Measurements from ENCODE around the gene UPF1. TPM values are rescaled to one million over a fixed set of nuclear protein-coding genes. Genes with fewer than 3 reads are reported as not detected.

The UPF1 gene
- total RNA-seq, 1 experiment from 2014 or later, result 57.1 TPM

GRCh38 chr19:18848878-18849661 is 17.3 kb downstream of the UPF1 start:
- Mint-ChIP-seq H3K27ac (ENCODE audit: unreplicated experiment) (no peak overlapping the region), H3K36me3 (ENCODE audit: insufficient read depth, unreplicated experiment) (peaks cover 32% of the 10 kb centered on the region), H3K27me3 (ENCODE audit: unreplicated experiment) (no peaks in the 10 kb centered on the region), H3K9me3 (ENCODE audit: low read depth, unreplicated experiment) (no peaks in the 10 kb centered on the region), H3K4me1 (ENCODE audit: low read depth, unreplicated experiment) (no peaks in the 10 kb centered on the region), H3K4me3 (ENCODE audit: low read depth, unreplicated experiment) (no peak overlapping the region)
- CTCF ChIA-PET, result no interaction called here
- BruUV-seq (replicated peaks), result no TSS peak
- intact Hi-C loops (cut with micrococcal nuclease; ENCODE audit: unreplicated experiment), result no loop called here
- TF ChIP-seq CTCF (IDR thresholded peaks at IDR 0.05; ENCODE audit: unreplicated experiment), result no peak
- no peak for DNase-seq

GRCh38 chr19:18849838-18850400 is 18.2 kb downstream of the UPF1 start:
- intact Hi-C loops (cut with micrococcal nuclease; ENCODE audit: unreplicated experiment), result no loop called here
- TF ChIP-seq CTCF (IDR thresholded peaks at IDR 0.05; ENCODE audit: unreplicated experiment), result no peak
- Mint-ChIP-seq H3K4me3 (ENCODE audit: low read depth, unreplicated experiment) (no peak overlapping the region), H3K27ac (ENCODE audit: unreplicated experiment) (no peak overlapping the region), H3K36me3 (ENCODE audit: insufficient read depth, unreplicated experiment) (peaks cover 32% of the 10 kb centered on the region), H3K27me3 (ENCODE audit: unreplicated experiment) (no peaks in the 10 kb centered on the region), H3K9me3 (ENCODE audit: low read depth, unreplicated experiment) (no peaks in the 10 kb centered on the region), H3K4me1 (ENCODE audit: low read depth, unreplicated experiment) (no peaks in the 10 kb centered on the region)
- CTCF ChIA-PET, result interaction anchor here (0.5 to 0.6 kb wide), 2 partner anchors 14 to 25 kb away, joined by 3 to 5 read pairs; no protein-coding TSS in a partner anchor
- DNase-seq, result no peak
- no TSS peak for BruUV-seq (replicated peaks)

- DNase-seq, result no peak
- TF ChIP-seq CTCF (IDR thresholded peaks at IDR 0.05; ENCODE audit: unreplicated experiment), result no peak
- H3K27me3 Mint-ChIP-seq (ENCODE audit: unreplicated experiment), result no peaks in the 10 kb centered on the region
- peaks cover 39% of the 10 kb centered on the region for H3K36me3 Mint-ChIP-seq (ENCODE audit: insufficient read depth, unreplicated experiment)
- no peak overlapping the region for H3K27ac Mint-ChIP-seq (ENCODE audit: unreplicated experiment)
- intact Hi-C loops (cut with micrococcal nuclease; ENCODE audit: unreplicated experiment), result no loop called here
- no peak overlapping the region for H3K4me3 Mint-ChIP-seq (ENCODE audit: low read depth, unreplicated experiment)
- H3K9me3 Mint-ChIP-seq (ENCODE audit: low read depth, unreplicated experiment), result no peaks in the 10 kb centered on the region
- H3K4me1 Mint-ChIP-seq (ENCODE audit: low read depth, unreplicated experiment), result no peaks in the 10 kb centered on the region
- BruUV-seq (replicated peaks), result no TSS peak
- CTCF ChIA-PET, result interaction anchor here (0.5 to 0.6 kb wide), 2 partner anchors 13 to 24 kb away, joined by 3 to 5 read pairs; no protein-coding TSS in a partner anchor
Measured at GRCh38 chr19:18850471-18851375, 19.0 kb downstream of the UPF1 start.

GRCh38 chr19:18851673-18852325 is 20.0 kb downstream of the UPF1 start:
- BruUV-seq (replicated peaks), result no TSS peak
- TF ChIP-seq CTCF (IDR thresholded peaks at IDR 0.05; ENCODE audit: unreplicated experiment), result no peak
- Mint-ChIP-seq H3K36me3 (ENCODE audit: insufficient read depth, unreplicated experiment) (peaks cover 39% of the 10 kb centered on the region), H3K4me3 (ENCODE audit: low read depth, unreplicated experiment) (no peak overlapping the region), H3K4me1 (ENCODE audit: low read depth, unreplicated experiment) (no peaks in the 10 kb centered on the region), H3K27ac (ENCODE audit: unreplicated experiment) (no peak overlapping the region), H3K27me3 (ENCODE audit: unreplicated experiment) (no peaks in the 10 kb centered on the region), H3K9me3 (ENCODE audit: low read depth, unreplicated experiment) (no peaks in the 10 kb centered on the region)
- CTCF ChIA-PET, result no interaction called here
- intact Hi-C loops (cut with micrococcal nuclease; ENCODE audit: unreplicated experiment), result no loop called here
- DNase-seq, result no peak
